Tibial artery (tissue), 4 donors: ENCODE data around the gene SVOPL.

Source experiments
- DNase-seq, 2 donors: peaks; one replicate each; pipeline ENCODE4 v3.0.0-alpha.2; 2019
- H3K27ac ChIP-seq, 2 donors: fragments of 200-600 bp; sonication (generic) in 1 of 2; 1 replicate in 1 of 2; 2 replicates in 1 of 2; pipeline ENCODE4 v1.5.1; 2018 to 2019; ENCODE audit warnings: mild to moderate bottlenecking in 1 of 2
- H3K27me3 ChIP-seq, 2 donors: fragments of 200-600 bp; sonication (generic) in 1 of 2; one replicate each; pipeline versions ENCODE4 v1.5.1 to v1.6.0; 2016 to 2019
- H3K36me3 ChIP-seq, 3 donors: fragments of 200-600 bp; sonication (generic) in 2 of 3; one replicate each; pipeline ENCODE4 v1.5.1; 2016 to 2019; ENCODE audit warnings: mild to moderate bottlenecking in 2 of 3
- H3K4me1 ChIP-seq, 4 donors: fragments of 200-600 bp; sonication (generic) in 2 of 4; 1 replicate in 3 of 4; 2 replicates in 1 of 4; pipeline ENCODE4 v1.5.1; 2016 to 2019
- H3K4me3 ChIP-seq, 2 donors: fragments of 200-600 bp; sonication (generic) in 1 of 2; 1 replicate in 1 of 2; 2 replicates in 1 of 2; pipeline ENCODE4 v1.5.1; 2018 to 2019; ENCODE audit warnings: mild to moderate bottlenecking in 2 of 2
- H3K9me3 ChIP-seq, 3 donors: fragments of 200-600 bp; sonication (generic) in 1 of 3; one replicate each; pipeline ENCODE4 v1.5.1; 2016 to 2019
- CTCF ChIP-seq, 2 experiments: fragments of 200-600 bp in 1 of 2; fragments of 450-650 bp in 1 of 2; IDR thresholded peaks; one replicate each; pipeline ENCODE4 v1.5.1; 2017 to 2019; ENCODE audit warnings: antibody characterized with exemption in 2 of 2, mild to moderate bottlenecking in 1 of 2, moderate library complexity in 1 of 2
- intact Hi-C: fragments of 100-400 bp; cut with DNase I; formaldehyde crosslinking; loops from one replicate; pipeline ENCODE4 v1.15.0; 2023; ENCODE audit warnings: low total_unique reads

Gene SVOPL

GRCh38 chr7:138551102-138551501 is 150.1 kb downstream of the SVOPL start:
- Histone ChIP-seq H3K27me3 (no peaks in the 10 kb centered on the region), H3K9me3 (peaks cover 0 to 10% (median 8%) of the 10 kb centered on the region in 3 donors), H3K4me1 (no peaks in the 10 kb centered on the region), H3K4me3 (no peak overlapping the region), H3K36me3 (peaks cover 60 to 72% (median 67%) of the 10 kb centered on the region in 3 donors), H3K27ac (no peak overlapping the region)
- intact Hi-C loops = no loop called here
- no peak for DNase-seq
- no peak for TF ChIP-seq CTCF (IDR thresholded peaks at IDR 0.05)

DNA sequence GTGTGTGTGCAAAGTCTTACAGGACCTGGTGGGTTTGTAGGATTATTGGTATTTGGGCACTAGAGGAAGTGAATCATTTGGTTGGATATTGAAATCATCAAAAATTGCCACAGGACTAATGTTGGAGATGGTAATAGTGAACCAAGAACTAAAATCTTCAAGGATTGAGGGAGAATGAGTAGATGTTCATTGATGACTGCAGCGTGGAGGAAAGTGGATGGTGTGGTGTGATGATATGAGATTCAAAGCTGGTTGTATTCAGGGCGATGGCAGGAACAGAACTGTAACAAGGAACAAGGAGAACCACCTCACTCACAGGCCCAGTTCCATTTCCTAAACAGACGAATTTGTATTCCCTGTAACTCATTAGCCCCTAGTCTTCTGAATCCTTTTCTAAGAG is 150.8 kb downstream of the SVOPL start:
- Histone ChIP-seq H3K27ac (no peak overlapping the region), H3K36me3 (peaks cover 52 to 64% (median 60%) of the 10 kb centered on the region in 3 donors), H3K4me1 (no peaks in the 10 kb centered on the region), H3K27me3 (no peaks in the 10 kb centered on the region), H3K9me3 (peaks cover 0 to 10% (median 5%) of the 10 kb centered on the region in 3 donors), H3K4me3 (no peak overlapping the region)
- DNase-seq = no peak
- intact Hi-C loops = no loop called here
- TF ChIP-seq CTCF (IDR thresholded peaks at IDR 0.05) = no peak

DNA sequence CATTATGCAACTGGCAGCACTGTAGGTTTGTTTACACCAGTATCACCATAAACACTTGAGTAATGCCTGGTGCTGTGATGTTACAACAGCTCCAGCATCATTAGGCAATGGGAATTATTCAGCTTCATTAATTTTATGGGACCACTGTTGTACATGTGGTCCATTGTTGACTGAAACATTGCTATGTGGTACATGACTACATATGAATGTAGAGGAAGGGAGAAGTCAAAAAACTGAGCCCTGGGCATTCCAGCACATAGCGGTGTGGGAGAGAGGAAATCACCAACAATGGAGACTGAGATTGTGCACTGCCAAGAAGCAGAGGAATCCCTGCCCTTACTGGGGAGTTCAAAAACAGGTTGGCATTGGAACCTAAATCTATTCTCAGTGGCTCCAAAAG is 152.1 kb downstream of the SVOPL start:
- intact Hi-C loops = no loop called here
- H3K27ac ChIP-seq = no peak overlapping the region
- H3K4me3 ChIP-seq = no peak overlapping the region
- peaks cover 39 to 51% (median 48%) of the 10 kb centered on the region in 3 donors for H3K36me3 ChIP-seq
- TF ChIP-seq CTCF (IDR thresholded peaks at IDR 0.05) = no peak
- DNase-seq = no peak
- no peaks in the 10 kb centered on the region for H3K27me3 ChIP-seq
- H3K4me1 ChIP-seq = no peaks in the 10 kb centered on the region
- H3K9me3 ChIP-seq = no peaks in the 10 kb centered on the region

GRCh38 chr7:138546829-138547228 is 154.3 kb downstream of the SVOPL start:
- intact Hi-C loops = no loop called here

DNA sequence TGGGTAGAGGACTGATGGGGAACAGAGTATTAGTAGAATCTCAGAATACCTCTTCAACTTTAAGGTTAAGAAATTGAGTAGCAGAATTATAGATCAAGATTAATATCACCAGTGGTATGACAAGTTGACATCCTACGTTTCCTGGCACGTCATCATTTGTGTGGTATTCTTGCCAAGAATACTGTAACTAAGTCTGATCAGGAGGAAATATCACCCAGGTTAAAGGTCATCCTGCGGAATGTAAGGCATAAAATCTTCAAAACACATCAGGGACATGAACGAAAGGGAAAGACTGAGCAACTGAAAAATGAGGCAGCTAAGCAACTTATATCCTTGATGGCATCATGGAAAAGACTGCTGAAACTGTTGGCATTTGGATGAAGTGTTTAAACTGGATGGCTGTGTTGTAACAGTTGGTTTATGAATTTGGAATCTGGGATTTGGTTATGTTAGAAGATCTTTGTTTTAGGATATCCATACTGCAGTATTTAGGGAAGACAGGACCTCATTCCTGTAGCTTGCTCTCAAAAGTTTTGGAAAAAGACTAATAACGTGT is 155.0 kb downstream of the SVOPL start:
- Histone ChIP-seq H3K27me3 (no peaks in the 10 kb centered on the region), H3K9me3 (no peaks in the 10 kb centered on the region), H3K4me3 (no peak overlapping the region), H3K36me3 (peaks cover 21 to 40% (median 27%) of the 10 kb centered on the region in 3 donors), H3K27ac (no peak overlapping the region), H3K4me1 (no peaks in the 10 kb centered on the region)
- DNase-seq = no peak
- TF ChIP-seq CTCF (IDR thresholded peaks at IDR 0.05) = no peak
- intact Hi-C loops = no loop called here

More at GRCh38 chr7:138546829-138547228, 154.3 kb downstream of the SVOPL start:
- H3K36me3 ChIP-seq = peaks cover 24 to 40% (median 27%) of the 10 kb centered on the region in 3 donors
- no peak overlapping the region for H3K4me3 ChIP-seq
- TF ChIP-seq CTCF (IDR thresholded peaks at IDR 0.05) = no peak
- H3K4me1 ChIP-seq = no peaks in the 10 kb centered on the region
- no peak overlapping the region for H3K27ac ChIP-seq
- no peaks in the 10 kb centered on the region for H3K9me3 ChIP-seq
- no peak for DNase-seq
- no peaks in the 10 kb centered on the region for H3K27me3 ChIP-seq

DNA sequence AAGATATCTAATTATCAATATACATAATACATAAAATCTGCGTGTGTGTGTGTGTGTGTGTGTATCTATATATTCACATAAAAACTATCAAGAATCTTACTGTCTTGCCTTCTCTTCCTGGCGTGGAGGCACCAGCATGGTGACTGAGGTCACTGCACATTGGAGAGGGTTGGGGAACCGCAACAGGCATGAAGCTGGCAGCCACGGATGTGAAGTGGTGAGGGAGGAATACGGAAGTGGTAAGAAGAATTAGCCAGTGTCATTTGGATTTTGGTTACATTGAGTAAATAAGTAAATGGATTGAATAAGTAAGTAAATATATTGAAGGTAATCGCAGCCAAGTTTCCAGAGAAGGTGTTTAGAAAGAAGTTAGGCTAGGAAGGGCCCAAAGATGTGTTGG is 156.0 kb downstream of the SVOPL start:
- Histone ChIP-seq H3K27me3 (no peaks in the 10 kb centered on the region), H3K36me3 (peaks cover 21 to 41% (median 27%) of the 10 kb centered on the region in 3 donors), H3K27ac (no peak overlapping the region), H3K4me1 (no peaks in the 10 kb centered on the region), H3K4me3 (no peak overlapping the region), H3K9me3 (no peaks in the 10 kb centered on the region)
- no peak for TF ChIP-seq CTCF (IDR thresholded peaks at IDR 0.05)
- no peak for DNase-seq
- intact Hi-C loops = no loop called here
